Transverse colon (tissue), 3 donors: Measurements from ENCODE around the gene COL19A1.

Experiments used
- POLR2A ChIP-seq: fragments of 450-650 bp; IDR thresholded peaks from one replicate; pipeline ENCODE4 v1.6.1; 2016; ENCODE audit warnings: antibody characterized with exemption, mild to moderate bottlenecking, moderate library complexity
- TF ChIP-seq, protein P1 (sequence below), 5 experiments: fragments of 200-600 bp in 3 of 5; fragments of 450-650 bp in 2 of 5; sonication (generic) in 3 of 5; IDR thresholded peaks; 1 replicate in 2 of 5; 2 replicates in 3 of 5; pipeline ENCODE4 v1.5.1; 2016 to 2017; ENCODE audit warnings: antibody characterized with exemption in 5 of 5, inconsistent platforms in 3 of 5, mild to moderate bottlenecking in 2 of 5, moderate library complexity in 1 of 5

DNA sequence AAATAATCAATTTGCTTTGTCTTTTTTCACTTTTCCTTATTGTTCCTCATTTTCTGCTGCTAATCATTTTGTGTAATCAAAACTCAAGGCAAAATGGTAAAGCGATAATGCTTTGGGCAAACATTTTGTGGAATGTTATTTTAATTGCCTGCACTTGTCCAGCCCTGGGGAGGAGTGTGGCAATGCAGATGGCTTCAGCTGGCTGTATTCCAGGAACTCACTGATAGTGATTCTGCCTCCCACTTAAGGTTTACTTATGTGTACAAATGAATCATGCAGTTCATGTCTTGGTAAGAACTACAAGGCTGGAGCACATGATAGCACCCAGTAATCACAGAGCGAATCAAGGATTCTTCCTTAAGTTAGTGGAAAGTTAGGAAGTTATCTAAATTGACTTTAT, 107.8 kb downstream of the COL19A1 start:
- no peak for TF ChIP-seq POLR2A
- TF ChIP-seq, protein P1, sequence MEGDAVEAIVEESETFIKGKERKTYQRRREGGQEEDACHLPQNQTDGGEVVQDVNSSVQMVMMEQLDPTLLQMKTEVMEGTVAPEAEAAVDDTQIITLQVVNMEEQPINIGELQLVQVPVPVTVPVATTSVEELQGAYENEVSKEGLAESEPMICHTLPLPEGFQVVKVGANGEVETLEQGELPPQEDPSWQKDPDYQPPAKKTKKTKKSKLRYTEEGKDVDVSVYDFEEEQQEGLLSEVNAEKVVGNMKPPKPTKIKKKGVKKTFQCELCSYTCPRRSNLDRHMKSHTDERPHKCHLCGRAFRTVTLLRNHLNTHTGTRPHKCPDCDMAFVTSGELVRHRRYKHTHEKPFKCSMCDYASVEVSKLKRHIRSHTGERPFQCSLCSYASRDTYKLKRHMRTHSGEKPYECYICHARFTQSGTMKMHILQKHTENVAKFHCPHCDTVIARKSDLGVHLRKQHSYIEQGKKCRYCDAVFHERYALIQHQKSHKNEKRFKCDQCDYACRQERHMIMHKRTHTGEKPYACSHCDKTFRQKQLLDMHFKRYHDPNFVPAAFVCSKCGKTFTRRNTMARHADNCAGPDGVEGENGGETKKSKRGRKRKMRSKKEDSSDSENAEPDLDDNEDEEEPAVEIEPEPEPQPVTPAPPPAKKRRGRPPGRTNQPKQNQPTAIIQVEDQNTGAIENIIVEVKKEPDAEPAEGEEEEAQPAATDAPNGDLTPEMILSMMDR (IDR thresholded peaks at IDR 0.05), result no peak
